AG04449 (cell line): ENCODE results near the gene GMPPA.

Source experiments
- CTCF ChIA-PET: fragments of 350-600 bp; formaldehyde crosslinking; extraction: SDS; loops from one replicate; lab custom pipeline; 2021; ENCODE audit warnings: antibody characterized with exemption; lab: Yijun Ruan, JAX
- POLR2A ChIA-PET: fragments of 400-600, 350-600 bp; formaldehyde crosslinking; extraction: SDS; loops from one replicate; lab custom pipeline; 2020; ENCODE audit warnings: antibody characterized with exemption, inconsistent platforms; lab: Yijun Ruan, JAX
- DNase-seq: peaks from one replicate; pipeline ENCODE4 v3.0.0-alpha.2; 2010; ENCODE audit warnings: low read depth, low spot score
- H3K4me3 ChIP-seq: 2 replicates; pipeline ENCODE4 v1.5.1; 2011; ENCODE audit warnings: low read depth, mild to moderate bottlenecking, control low read depth, low read length
- TF ChIP-seq, protein P1 (sequence below): IDR thresholded peaks from one replicate; pipeline ENCODE4 v1.5.1; 2011; ENCODE audit warnings: mild to moderate bottlenecking, moderate library complexity, low read length, control low read depth, inconsistent platforms; ENCODE audit not compliant: insufficient read depth; ENCODE audit errors: missing control alignments

GMPPA gene

DNA sequence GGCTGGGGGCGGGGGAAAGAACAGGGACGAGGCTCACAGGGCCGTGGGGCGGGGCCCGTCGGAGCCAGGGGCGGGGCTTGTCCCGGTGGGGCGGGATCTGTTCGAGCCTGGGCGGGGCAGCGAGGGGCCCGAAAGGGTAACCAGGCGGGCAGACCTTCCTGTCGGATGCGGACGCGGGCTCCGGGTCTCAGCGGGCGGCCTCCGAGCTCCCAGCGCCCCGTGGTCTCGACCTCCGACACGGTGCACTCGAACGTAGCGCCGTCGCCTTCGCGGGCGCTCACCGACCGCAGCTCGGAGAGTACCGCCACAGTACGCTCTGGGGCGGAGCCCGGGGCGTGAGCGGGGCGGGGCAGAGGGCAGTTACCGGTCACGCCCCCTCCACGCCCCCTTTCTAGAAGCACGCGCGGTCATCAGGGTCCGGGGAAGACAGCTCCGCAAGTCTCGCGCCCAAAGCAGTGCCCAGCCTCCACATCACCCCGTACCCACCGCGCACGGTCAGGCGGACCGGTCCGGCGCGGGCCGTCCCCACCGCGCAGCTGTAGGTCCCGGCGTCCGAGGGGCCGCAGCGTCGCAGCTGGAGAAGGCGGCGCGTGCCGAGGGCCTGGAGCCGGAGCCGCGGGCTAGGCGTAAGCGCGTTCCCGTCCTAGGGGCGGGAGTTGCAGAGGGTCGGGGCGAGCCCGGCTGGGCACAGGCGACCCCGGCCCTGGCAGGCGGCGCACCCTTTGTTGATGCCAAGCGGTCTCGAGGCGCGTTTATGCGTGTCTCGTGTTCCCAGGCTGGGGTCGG lies 53.9 kb downstream of the GMPPA start:
- no peak for DNase-seq
- H3K4me3 ChIP-seq: peak overlapping the region; percentile 73
- TF ChIP-seq, protein P1, sequence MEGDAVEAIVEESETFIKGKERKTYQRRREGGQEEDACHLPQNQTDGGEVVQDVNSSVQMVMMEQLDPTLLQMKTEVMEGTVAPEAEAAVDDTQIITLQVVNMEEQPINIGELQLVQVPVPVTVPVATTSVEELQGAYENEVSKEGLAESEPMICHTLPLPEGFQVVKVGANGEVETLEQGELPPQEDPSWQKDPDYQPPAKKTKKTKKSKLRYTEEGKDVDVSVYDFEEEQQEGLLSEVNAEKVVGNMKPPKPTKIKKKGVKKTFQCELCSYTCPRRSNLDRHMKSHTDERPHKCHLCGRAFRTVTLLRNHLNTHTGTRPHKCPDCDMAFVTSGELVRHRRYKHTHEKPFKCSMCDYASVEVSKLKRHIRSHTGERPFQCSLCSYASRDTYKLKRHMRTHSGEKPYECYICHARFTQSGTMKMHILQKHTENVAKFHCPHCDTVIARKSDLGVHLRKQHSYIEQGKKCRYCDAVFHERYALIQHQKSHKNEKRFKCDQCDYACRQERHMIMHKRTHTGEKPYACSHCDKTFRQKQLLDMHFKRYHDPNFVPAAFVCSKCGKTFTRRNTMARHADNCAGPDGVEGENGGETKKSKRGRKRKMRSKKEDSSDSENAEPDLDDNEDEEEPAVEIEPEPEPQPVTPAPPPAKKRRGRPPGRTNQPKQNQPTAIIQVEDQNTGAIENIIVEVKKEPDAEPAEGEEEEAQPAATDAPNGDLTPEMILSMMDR: no peak
- CTCF ChIA-PET: interaction anchor here (0.9 to 7.0 kb wide), 9 partner anchors 9 to 137 kb away, joined by 3 to 72 read pairs (median 8); no protein-coding TSS in a partner anchor
- POLR2A ChIA-PET: interaction anchor here (1.0 to 2.0 kb wide), 4 partner anchors 9 to 54 kb away, joined by 3 to 9 read pairs (median 7); partner anchors contain the start of genes CHPF, GMPPA, INHA and OBSL1

DNA sequence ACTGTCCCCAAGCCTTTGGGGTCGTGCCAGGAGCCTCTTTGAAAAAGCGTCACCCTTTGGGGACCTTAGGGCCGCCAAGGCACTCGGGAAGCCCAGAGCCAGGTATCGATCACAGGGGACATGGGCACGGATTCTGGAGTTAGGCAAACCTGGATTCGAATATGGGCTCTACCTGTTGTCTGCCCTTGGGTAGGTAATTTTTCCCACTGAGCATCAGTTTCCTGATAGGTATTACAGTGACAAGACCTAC lies 54.4 kb downstream of the GMPPA start:
- TF ChIP-seq, protein P1: no peak
- DNase-seq: no peak
- CTCF ChIA-PET: interaction anchor here (1.2 to 7.0 kb wide), 6 partner anchors 9 to 137 kb away, joined by 4 to 72 read pairs (median 8); no protein-coding TSS in a partner anchor
- H3K4me3 ChIP-seq: peak overlapping the region; percentile 73
- POLR2A ChIA-PET: interaction anchor here (1.0 to 2.0 kb wide), 4 partner anchors 9 to 55 kb away, joined by 3 to 9 read pairs (median 7); partner anchors contain the start of genes CHPF, GMPPA, INHA and OBSL1

DNA sequence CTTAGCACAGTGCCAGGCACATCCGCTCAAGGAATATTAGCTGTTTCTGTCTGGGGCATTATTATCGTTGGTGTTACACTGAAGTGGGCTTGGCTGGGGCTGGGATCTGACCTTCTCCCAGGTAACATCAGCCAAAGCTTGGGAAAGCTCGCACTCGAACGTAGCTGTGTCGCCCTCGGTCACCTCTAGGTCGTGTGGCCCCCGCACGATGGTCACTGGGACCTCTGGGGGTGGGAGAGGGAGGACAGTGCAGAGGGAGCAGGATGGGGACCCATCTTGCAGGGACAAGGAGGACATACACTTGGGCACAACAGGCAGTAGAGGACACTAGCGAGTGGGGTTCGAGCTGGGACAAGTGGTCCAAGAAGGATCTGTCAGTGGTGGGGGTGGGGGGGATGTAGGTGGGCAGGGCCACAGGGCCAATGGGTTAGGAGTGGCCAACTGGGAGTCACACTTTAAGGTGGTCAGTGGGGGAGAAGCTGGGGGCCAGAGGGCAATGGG lies 54.8 kb downstream of the GMPPA start:
- ChIA-PET CTCF (interaction anchor here (0.9 to 7.0 kb wide), 5 partner anchors 8 to 136 kb away, joined by 3 to 72 read pairs (median 5); no protein-coding TSS in a partner anchor), POLR2A (interaction anchor here (2.0 kb wide), 2 partner anchors 18 to 44 kb away, joined by 7 to 9 read pairs; partner anchors contain the start of genes INHA, OBSL1 and STK11IP)
- TF ChIP-seq, protein P1: no peak
- no peak for DNase-seq
- no peak overlapping the region for H3K4me3 ChIP-seq

DNA sequence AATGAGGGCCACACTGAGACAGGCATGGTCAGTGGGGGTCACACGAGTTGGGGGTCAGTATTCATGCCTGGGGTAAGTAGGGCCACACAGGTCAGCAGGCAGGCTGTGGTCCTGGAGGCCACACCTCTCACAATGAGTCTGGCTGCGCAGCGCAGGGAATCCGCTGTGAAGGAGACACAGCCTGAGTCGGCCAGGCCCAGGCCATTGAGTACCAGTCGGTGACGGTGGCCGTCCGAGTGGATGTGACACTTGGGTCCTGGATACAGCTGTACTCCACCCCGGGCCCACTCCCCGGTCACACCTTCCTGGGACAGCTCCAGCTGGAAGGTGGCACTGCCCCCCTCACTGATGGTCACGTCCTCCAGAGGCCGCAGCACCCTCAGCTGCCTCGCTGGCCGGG lies 55.7 kb downstream of the GMPPA start:
- H3K4me3 ChIP-seq: no peak overlapping the region
- ChIA-PET POLR2A (no interaction called here), CTCF (interaction anchor here (0.9 to 7.0 kb wide), 3 partner anchors 7 to 135 kb away, joined by 3 to 72 read pairs (median 11); no protein-coding TSS in a partner anchor)
- no peak for DNase-seq
- TF ChIP-seq, protein P1: no peak

DNA sequence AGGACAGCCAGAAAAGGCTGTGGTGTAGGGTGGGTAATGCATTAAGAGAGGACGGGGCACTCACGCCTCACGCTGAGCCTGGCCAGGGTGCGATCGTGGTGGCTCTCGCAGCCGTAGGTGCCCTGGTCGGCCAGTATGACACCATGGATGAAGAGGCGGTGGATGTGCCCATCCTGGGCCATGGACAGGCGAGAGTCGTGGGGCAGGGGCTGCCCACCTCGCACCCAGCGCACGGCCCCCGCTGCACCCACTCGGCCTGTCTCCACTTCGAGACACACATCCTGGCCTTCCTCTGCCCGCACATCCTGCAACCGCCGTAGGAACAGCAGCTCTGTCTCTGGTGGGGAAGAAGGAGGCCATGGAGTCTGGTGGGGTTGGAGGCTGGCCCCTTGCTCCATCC lies 57.3 kb downstream of the GMPPA start:
- no peak for DNase-seq
- CTCF ChIA-PET: interaction anchor here (2.6 kb wide), 1 partner anchor 15 kb away, joined by 9 read pairs; no protein-coding TSS in a partner anchor
- TF ChIP-seq, protein P1: no peak
- POLR2A ChIA-PET: interaction anchor here (0.6 kb wide), 1 partner anchor 13 kb away, joined by 3 read pairs; no protein-coding TSS in a partner anchor
- H3K4me3 ChIP-seq: no peak overlapping the region

DNA sequence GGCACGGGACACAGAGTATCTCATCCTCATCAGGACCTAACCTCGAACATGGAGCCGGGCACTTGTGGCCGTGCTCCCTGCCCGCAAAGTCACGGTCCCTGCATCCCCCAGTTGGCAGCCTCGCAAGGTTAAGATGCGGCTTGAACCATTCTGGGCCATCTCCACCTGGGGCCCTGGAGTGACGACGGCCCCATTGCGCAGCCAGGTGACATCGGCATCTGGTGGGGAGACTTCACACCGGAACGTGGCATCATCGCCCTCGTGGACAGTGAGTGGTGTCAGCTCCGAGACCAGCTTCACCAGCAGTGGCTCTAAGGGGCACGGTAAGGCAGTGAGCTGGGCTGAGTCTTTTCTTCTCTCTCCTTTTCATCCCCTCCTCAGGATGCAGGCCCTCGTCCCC lies 57.7 kb downstream of the GMPPA start:
- CTCF ChIA-PET: interaction anchor here (2.6 kb wide), 1 partner anchor 15 kb away, joined by 9 read pairs; no protein-coding TSS in a partner anchor
- TF ChIP-seq, protein P1: no peak
- no peak for DNase-seq
- POLR2A ChIA-PET: interaction anchor here (1.0 kb wide), 1 partner anchor 11 kb away, joined by 3 read pairs; no protein-coding TSS in a partner anchor
- no peak overlapping the region for H3K4me3 ChIP-seq
